Activated CD4-positive, alpha-beta T cell treated with anti-CD3 and anti-CD28 coated beads, Interleukin-2, amount 10 ng/mL, durations not matched to agents 24 days and 14 days (primary cell): ENCODE results near the gene REEP2. TPM values are rescaled to one million over a fixed set of nuclear protein-coding genes. Genes with fewer than 3 reads are reported as not detected.

Source experiments
- DNase-seq: peaks from one replicate; pipeline ENCODE4 v3.0.0; 2022
- H3K27ac Mint-ChIP-seq: one replicate; pipeline ENCODE4 v1.8.0; 2022; ENCODE audit warnings: mild to moderate bottlenecking, mixed read lengths
- H3K27me3 Mint-ChIP-seq: one replicate; pipeline ENCODE4 v1.8.0; 2022; ENCODE audit warnings: mixed read lengths
- H3K36me3 Mint-ChIP-seq: one replicate; pipeline ENCODE4 v1.8.0; 2022; ENCODE audit warnings: low read depth, mild to moderate bottlenecking, mixed read lengths
- H3K4me1 Mint-ChIP-seq: one replicate; pipeline ENCODE4 v1.8.0; 2021; ENCODE audit warnings: mixed read lengths
- H3K4me3 Mint-ChIP-seq: one replicate; pipeline ENCODE4 v1.8.0; 2022; ENCODE audit warnings: mild to moderate bottlenecking, moderate library complexity, mixed read lengths
- H3K9me3 Mint-ChIP-seq: one replicate; pipeline ENCODE4 v1.8.0; 2021; ENCODE audit warnings: mixed read lengths
- intact Hi-C: fragments of 100-400 bp; cut with micrococcal nuclease; formaldehyde crosslinking; loops from one replicate; pipeline ENCODE4 v1.15.1; 2023
- total RNA-seq: library from RNA; stranded (reverse); gene quantifications from 2 replicates; pipeline ENCODE4 v1.2.3, GENCODE V29; 2022

The REEP2 gene
- total RNA-seq, 1 donor from 2014 or later: 3.5 TPM

GRCh38 chr5:138455232-138455930 is 16.5 kb downstream of the REEP2 start:
- intact Hi-C loops: no loop called here
- no peak for DNase-seq
- H3K4me3 Mint-ChIP-seq: no peak overlapping the region
- H3K27ac Mint-ChIP-seq: no peak overlapping the region
- H3K4me1 Mint-ChIP-seq: peaks cover 24% of the 10 kb centered on the region
- no peaks in the 10 kb centered on the region for H3K36me3 Mint-ChIP-seq
- H3K9me3 Mint-ChIP-seq: no peaks in the 10 kb centered on the region
- no peaks in the 10 kb centered on the region for H3K27me3 Mint-ChIP-seq

DNA sequence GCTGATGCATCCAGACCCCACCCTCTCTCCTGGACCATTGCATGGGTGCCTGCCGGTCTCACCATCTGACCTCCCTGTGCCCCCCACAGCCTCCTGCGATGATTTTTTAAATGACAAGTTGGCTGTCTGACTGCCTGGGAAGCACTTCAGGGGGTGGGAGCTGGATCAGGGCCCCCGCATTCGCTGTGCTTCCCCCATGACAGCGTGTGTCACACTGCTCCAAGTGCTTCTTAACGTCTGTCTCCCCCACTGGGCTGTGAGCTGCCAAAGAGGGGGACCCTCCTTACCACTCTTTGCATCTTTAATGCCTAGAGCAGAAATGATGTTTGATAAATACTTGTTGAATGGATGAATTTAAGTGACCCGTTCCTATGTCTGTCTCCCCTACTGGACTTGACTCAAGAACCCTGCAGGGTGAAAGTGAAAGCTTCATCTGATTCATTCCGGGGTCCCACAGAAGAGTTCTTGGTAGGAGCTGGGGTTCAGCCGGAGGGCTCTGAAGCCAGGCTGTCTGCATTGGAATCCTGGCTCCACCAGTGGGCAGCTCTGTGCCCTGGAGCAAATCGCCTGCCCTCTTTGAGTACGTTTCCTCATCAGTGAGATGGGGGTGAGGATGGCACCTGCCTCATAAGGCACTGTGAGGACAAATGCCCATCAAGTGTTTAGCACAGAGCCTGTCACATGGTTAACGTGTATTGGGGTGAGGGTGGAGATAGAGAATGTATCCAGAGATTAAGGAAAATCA is 18.8 kb downstream of the REEP2 start:
- DNase-seq: no peak
- no peaks in the 10 kb centered on the region for H3K36me3 Mint-ChIP-seq
- peaks cover 35% of the 10 kb centered on the region for H3K4me1 Mint-ChIP-seq
- H3K27ac Mint-ChIP-seq: peak overlapping the region; percentile 71
- intact Hi-C loops: no loop called here
- H3K27me3 Mint-ChIP-seq: no peaks in the 10 kb centered on the region
- no peaks in the 10 kb centered on the region for H3K9me3 Mint-ChIP-seq
- peak overlapping the region; percentile 32 for H3K4me3 Mint-ChIP-seq

DNA sequence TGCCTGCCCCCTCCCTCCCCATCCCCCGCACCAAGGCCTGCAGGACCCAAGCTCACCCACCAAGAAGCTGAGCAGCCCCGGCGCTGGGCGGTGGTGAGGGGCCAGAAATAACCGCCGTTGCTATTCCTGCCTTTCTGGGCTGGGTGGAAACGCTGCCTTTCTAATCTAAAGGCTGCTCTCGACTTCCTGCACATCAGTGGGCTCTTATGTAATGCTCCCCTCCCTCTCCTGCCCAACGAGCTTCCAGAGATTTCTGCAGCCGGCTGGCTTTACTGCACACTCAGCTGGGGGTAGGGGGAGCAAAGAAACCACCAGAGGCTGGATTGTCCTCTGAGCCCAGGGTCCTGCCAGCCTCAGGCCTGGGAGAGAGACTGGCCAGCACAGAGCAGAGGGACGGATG is 19.5 kb downstream of the REEP2 start:
- H3K4me3 Mint-ChIP-seq: no peak overlapping the region
- H3K36me3 Mint-ChIP-seq: no peaks in the 10 kb centered on the region

GRCh38 chr5:138458856-138459255 is 20.0 kb downstream of the REEP2 start:
- Mint-ChIP-seq H3K4me3 (peak overlapping the region; percentile 78), H3K27ac (peak overlapping the region; percentile 98), H3K4me1 (peaks cover 35% of the 10 kb centered on the region), H3K36me3 (no peaks in the 10 kb centered on the region), H3K9me3 (no peaks in the 10 kb centered on the region), H3K27me3 (no peaks in the 10 kb centered on the region)
- DNase-seq: no peak
- intact Hi-C loops: loop anchor here (1.0 kb wide), 2 partner anchors 9 to 20 kb away; partner anchors contain the start of gene REEP2

More for the DNA sequence above, 19.5 kb downstream of the REEP2 start:
- Mint-ChIP-seq H3K27me3 (no peaks in the 10 kb centered on the region), H3K4me1 (peaks cover 35% of the 10 kb centered on the region), H3K27ac (peak overlapping the region; percentile 98), H3K9me3 (no peaks in the 10 kb centered on the region)
- no peak for DNase-seq
- intact Hi-C loops: no loop called here

DNA sequence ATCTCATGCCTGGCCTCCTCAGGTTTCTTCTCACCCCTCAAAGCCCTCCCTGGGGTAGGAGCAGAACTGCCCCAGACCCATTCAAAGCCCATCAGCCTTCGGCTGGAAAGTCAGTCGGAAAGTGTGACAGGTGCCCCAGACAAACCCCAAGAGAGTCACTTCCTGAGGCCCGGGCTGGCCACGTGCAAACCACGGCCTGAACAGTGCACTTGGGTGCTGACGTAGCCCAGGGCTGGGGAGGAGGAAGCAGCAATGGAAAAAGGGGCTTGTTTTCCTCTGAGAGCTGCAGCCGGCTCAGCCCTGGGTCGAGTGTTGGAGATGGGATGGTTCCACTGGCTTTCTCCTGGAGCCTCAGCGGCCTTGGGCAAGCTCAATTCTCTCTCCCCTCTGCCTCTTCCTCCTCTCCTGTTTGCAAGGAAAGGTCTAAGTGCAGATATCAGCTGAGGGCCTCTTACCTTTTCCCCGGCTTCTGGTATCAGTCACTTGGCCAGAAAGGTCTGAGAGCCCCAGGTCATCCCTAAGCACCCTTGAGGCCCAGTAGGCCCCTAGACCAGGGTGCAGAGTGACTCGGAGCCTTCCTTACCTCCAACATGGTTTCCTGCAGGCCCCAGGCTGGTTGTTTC is 20.6 kb downstream of the REEP2 start:
- H3K27ac Mint-ChIP-seq: peak overlapping the region; percentile 98
- H3K4me1 Mint-ChIP-seq: peaks cover 35% of the 10 kb centered on the region
- H3K4me3 Mint-ChIP-seq: peak overlapping the region; percentile 78
- no peaks in the 10 kb centered on the region for H3K36me3 Mint-ChIP-seq
- DNase-seq: peak; percentile 94
- H3K9me3 Mint-ChIP-seq: no peaks in the 10 kb centered on the region
- H3K27me3 Mint-ChIP-seq: no peaks in the 10 kb centered on the region
- intact Hi-C loops: loop anchor here (1.0 kb wide), 2 partner anchors 9 to 20 kb away; partner anchors contain the start of gene REEP2

DNA sequence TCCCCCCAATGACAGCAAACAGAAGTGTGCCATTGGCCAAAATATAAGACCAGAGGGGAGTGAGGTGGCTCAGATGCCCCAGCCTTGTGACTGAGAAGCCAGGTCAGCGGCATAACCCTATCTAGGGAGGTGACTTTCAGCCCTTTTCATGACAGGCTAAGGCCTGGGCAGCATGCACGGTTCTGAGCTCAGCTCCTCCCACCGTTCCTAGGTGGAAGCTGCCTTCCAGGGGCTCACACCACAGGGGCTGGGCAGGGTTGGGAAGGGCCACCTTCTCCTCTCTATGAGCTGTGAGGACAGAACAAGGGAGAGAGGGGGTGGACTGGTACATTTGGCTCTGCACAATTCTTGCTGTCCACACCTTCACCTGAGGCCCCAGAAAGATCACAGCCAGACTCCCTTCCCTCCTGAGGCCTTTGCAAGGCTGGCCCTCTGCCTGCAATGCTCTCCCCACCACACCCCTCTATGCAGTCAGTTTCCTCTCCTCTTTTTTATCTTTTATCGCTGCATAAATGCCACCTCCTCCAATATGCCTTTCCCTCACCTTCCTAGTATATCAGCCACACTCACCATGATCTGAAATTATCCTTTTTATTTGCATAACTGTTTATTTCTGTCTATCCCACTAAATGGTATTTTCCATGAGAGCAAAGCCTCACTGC is 21.3 kb downstream of the REEP2 start:
- Mint-ChIP-seq H3K4me3 (peak overlapping the region; percentile 46), H3K27me3 (no peaks in the 10 kb centered on the region), H3K4me1 (peaks cover 35% of the 10 kb centered on the region), H3K27ac (peak overlapping the region; percentile 98), H3K36me3 (no peaks in the 10 kb centered on the region), H3K9me3 (no peaks in the 10 kb centered on the region)
- DNase-seq: no peak
- intact Hi-C loops: loop anchor here (10.0 kb wide), 2 partner anchors 705 to 835 kb away; partner anchors contain the start of genes HNRNPA0 and MATR3

GRCh38 chr5:138461343-138462125 is 22.7 kb downstream of the REEP2 start:
- Mint-ChIP-seq H3K27ac (peak overlapping the region; percentile 59), H3K4me1 (peaks cover 34% of the 10 kb centered on the region), H3K9me3 (no peaks in the 10 kb centered on the region), H3K4me3 (no peak overlapping the region), H3K27me3 (no peaks in the 10 kb centered on the region), H3K36me3 (peaks cover 4% of the 10 kb centered on the region)
- intact Hi-C loops: loop anchor here (10.0 kb wide), 2 partner anchors 707 to 833 kb away; partner anchors contain the start of genes HNRNPA0 and MATR3
- DNase-seq: no peak

GRCh38 chr5:138463419-138464007 is 24.7 kb downstream of the REEP2 start:
- no peak for DNase-seq
- Mint-ChIP-seq H3K27ac (peak overlapping the region; percentile 93), H3K4me3 (peak overlapping the region; percentile 90), H3K9me3 (no peaks in the 10 kb centered on the region), H3K36me3 (peaks cover 24% of the 10 kb centered on the region), H3K4me1 (peaks cover 48% of the 10 kb centered on the region), H3K27me3 (peaks cover 6% of the 10 kb centered on the region)
- intact Hi-C loops: loop anchor here (1.0 to 10.0 kb wide), 5 partner anchors 13 to 929 kb away; partner anchors contain the start of genes HNRNPA0 and MATR3

GRCh38 chr5:138464008-138464387 is 25.1 kb downstream of the REEP2 start:
- Mint-ChIP-seq H3K27ac (peak overlapping the region; percentile 93), H3K4me1 (peaks cover 47% of the 10 kb centered on the region), H3K36me3 (peaks cover 28% of the 10 kb centered on the region), H3K27me3 (peaks cover 6% of the 10 kb centered on the region), H3K4me3 (peak overlapping the region; percentile 90), H3K9me3 (no peaks in the 10 kb centered on the region)
- peak; percentile 98 for DNase-seq
- intact Hi-C loops: loop anchor here (1.0 to 10.0 kb wide), 5 partner anchors 14 to 929 kb away; partner anchors contain the start of genes HNRNPA0 and MATR3

DNA sequence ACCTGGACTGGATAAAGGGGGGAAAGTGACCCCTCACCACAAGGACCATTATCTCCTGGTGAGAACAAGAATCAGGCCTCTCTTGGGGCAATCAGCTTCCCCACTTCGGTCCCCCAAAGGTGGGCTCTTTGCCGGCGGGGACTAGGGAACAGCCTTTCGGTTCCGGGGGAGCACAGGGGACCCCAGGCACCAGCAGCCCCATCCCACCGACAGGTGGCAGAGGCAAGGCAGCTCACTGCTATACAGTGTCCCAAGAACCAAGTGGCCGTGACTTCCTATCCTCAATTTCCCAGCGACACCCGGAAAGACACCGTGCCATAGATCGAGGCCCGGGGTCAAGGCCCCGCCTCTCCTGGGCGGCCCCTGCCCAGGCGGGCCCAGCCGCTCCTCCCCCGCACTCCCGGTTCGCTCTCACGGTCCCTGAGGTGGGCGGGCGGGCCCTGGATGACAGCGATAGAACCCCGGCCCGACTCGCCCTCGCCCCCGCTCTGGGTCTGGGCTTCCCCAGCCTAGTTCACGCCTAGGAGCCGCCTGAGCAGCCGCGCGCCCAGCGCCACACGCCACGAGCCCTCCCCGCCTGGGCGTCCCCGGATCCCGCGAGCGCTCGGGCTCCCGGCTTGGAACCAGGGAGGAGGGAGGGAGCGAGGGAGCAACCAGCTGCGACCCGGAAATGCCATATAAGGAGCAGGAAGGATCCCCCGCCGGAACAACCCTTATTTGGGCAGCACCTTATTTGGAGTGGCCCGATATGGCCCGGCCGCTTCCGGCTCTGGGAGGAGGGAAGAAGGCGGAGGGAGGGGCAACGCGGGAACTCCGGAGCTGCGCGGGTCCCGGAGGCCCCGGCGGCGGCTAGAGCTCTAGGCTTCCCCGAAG is 25.8 kb downstream of the REEP2 start:
- Mint-ChIP-seq H3K4me3 (peak overlapping the region; percentile 90), H3K4me1 (peaks cover 44% of the 10 kb centered on the region), H3K27ac (peak overlapping the region; percentile 93), H3K36me3 (peaks cover 28% of the 10 kb centered on the region), H3K9me3 (no peaks in the 10 kb centered on the region), H3K27me3 (peaks cover 6% of the 10 kb centered on the region)
- intact Hi-C loops: loop anchor here (1.0 to 10.0 kb wide), 9 partner anchors 14 to 928 kb away; partner anchors contain the start of genes BRD8, ETF1, HNRNPA0 and HSPA9
- peak; percentile 99 for DNase-seq

DNA sequence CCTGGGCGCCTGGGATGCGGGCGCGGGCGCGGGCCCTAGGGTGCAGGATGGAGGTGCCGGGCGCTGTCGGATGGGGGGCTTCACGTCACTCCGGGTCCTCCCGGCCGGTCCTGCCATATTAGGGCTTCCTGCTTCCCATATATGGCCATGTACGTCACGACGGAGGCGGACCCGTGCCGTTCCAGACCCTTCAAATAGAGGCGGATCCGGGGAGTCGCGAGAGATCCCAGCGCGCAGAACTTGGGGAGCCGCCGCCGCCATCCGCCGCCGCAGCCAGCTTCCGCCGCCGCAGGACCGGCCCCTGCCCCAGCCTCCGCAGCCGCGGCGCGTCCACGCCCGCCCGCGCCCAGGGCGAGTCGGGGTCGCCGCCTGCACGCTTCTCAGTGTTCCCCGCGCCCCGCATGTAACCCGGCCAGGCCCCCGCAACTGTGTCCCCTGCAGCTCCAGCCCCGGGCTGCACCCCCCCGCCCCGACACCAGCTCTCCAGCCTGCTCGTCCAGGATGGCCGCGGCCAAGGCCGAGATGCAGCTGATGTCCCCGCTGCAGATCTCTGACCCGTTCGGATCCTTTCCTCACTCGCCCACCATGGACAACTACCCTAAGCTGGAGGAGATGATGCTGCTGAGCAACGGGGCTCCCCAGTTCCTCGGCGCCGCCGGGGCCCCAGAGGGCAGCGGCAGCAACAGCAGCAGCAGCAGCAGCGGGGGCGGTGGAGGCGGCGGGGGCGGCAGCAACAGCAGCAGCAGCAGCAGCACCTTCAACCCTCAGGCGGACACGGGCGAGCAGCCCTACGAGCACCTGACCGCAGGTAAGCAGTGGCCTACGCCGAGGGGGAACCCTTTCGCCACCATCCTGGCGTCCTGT is 26.6 kb downstream of the REEP2 start, which contains the start of gene EGR1:
TSS of gene EGR1 (plus strand) at position 219 of the 864 bp plus-strand sequence. CDS start at position 502, 283 bp downstream.
- peak; percentile 98 for DNase-seq
- H3K36me3 Mint-ChIP-seq: peaks cover 28% of the 10 kb centered on the region
- peaks cover 36% of the 10 kb centered on the region for H3K4me1 Mint-ChIP-seq
- peak within 1 kb of the TSS; percentile 90 for H3K4me3 Mint-ChIP-seq
- peak within 1 kb of the TSS; percentile 93 for H3K27ac Mint-ChIP-seq
- no peaks in the 10 kb centered on the region for H3K9me3 Mint-ChIP-seq
- intact Hi-C loops: loop anchor here (1.0 to 10.0 kb wide), 8 partner anchors 27 to 927 kb away; partner anchors contain the start of genes BRD8, ETF1, HNRNPA0 and HSPA9
- peaks cover 6% of the 10 kb centered on the region for H3K27me3 Mint-ChIP-seq
